OCI-LY1 (cell line): ENCODE data around the gene PODXL2.

Experiments
- H2AFZ ChIP-seq: fragments of 200-600 bp; sonication (generic), shearing (Covaris generic); 2 replicates; pipeline ENCODE4 v1.6.0; 2014; ENCODE audit warnings: antibody characterized with exemption, mild to moderate bottlenecking, low read length
- H3F3A ChIP-seq: fragments of 200-600 bp; sonication (generic), shearing (Covaris generic); 2 replicates; pipeline ENCODE4 v1.6.0; 2014; ENCODE audit warnings: mild to moderate bottlenecking, antibody characterized with exemption, low read length, moderate library complexity; ENCODE audit not compliant: insufficient read depth
- H3K27ac ChIP-seq: fragments of 200-600 bp; sonication (generic); 2 replicates; pipeline ENCODE4 v1.5.1; 2014; ENCODE audit warnings: low read length, mixed run types, mild to moderate bottlenecking, low read depth; ENCODE audit not compliant: poor library complexity, severe bottlenecking
- H3K27me3 ChIP-seq: fragments of 200-600 bp; sonication (generic); 2 replicates; pipeline ENCODE4 v1.6.0; 2014; ENCODE audit warnings: antibody characterized with exemption, mild to moderate bottlenecking, low read length, moderate library complexity; ENCODE audit not compliant: insufficient read depth
- H3K36me3 ChIP-seq: fragments of 200-600 bp; sonication (generic); 2 replicates; pipeline ENCODE4 v1.6.1; 2014; ENCODE audit warnings: mild to moderate bottlenecking, antibody characterized with exemption, low read length, moderate library complexity, mixed read lengths; ENCODE audit not compliant: insufficient read depth
- H3K4me1 ChIP-seq: fragments of 200-600 bp; sonication (generic); 2 replicates; pipeline ENCODE4 v1.5.1; 2014; ENCODE audit warnings: mild to moderate bottlenecking, low read length, moderate library complexity; ENCODE audit not compliant: insufficient read depth, severe bottlenecking
- H3K4me2 ChIP-seq: fragments of 200-600 bp; sonication (generic), shearing (Covaris generic); 2 replicates; pipeline ENCODE4 v1.6.1; 2014; ENCODE audit warnings: low read length
- H3K4me3 ChIP-seq: fragments of 200-600 bp; sonication (generic); 2 replicates; pipeline ENCODE4 v1.5.1; 2014; ENCODE audit warnings: low read length, low read depth, mild to moderate bottlenecking, mixed read lengths; ENCODE audit not compliant: poor library complexity, severe bottlenecking
- H3K79me2 ChIP-seq: fragments of 200-600 bp; shearing (Covaris generic); 2 replicates; pipeline ENCODE4 v1.6.1; 2016; ENCODE audit warnings: mixed run types, low read length, mixed read lengths; ENCODE audit not compliant: insufficient read depth
- H3K9ac ChIP-seq: fragments of 200-600 bp; sonication (generic), shearing (Covaris generic); 2 replicates; pipeline ENCODE4 v1.6.1; 2014; ENCODE audit warnings: mild to moderate bottlenecking, low read length, mixed read lengths
- H3K9me2 ChIP-seq: fragments of 200-600 bp; sonication (generic), shearing (Covaris generic); 2 replicates; pipeline ENCODE4 v1.6.1; 2014; ENCODE audit warnings: low read depth, mild to moderate bottlenecking, low read length, mixed read lengths
- H3K9me3 ChIP-seq: fragments of 200-600 bp; shearing (Covaris generic); 2 replicates; pipeline ENCODE4 v1.6.1; 2014; ENCODE audit warnings: low read length, mixed read lengths
- H4K20me1 ChIP-seq: fragments of 200-600 bp; sonication (generic), shearing (Covaris generic); 2 replicates; pipeline ENCODE4 v1.6.0; 2016; ENCODE audit warnings: mild to moderate bottlenecking, low read length; ENCODE audit not compliant: insufficient read depth
- CTCF ChIP-seq: fragments of 200-600 bp; sonication (generic), shearing (Covaris generic); IDR thresholded peaks from 2 replicates; pipeline ENCODE4 v1.5.1; 2017; ENCODE audit warnings: mild to moderate bottlenecking, antibody characterized with exemption, low read length, moderate library complexity, mixed read lengths
- EZH2 ChIP-seq: fragments of 200-600 bp; sonication (generic), shearing (Covaris generic); IDR thresholded peaks from 2 replicates; pipeline ENCODE4 v1.8.0; 2017; ENCODE audit warnings: borderline replicate concordance, mixed run types, mild to moderate bottlenecking, antibody characterized with exemption, low read length, moderate library complexity, mixed read lengths

Gene PODXL2

GRCh38 chr3:127597020-127597771, 31.8 kb upstream of the PODXL2 start:
- H3K9me3 ChIP-seq: no peaks in the 10 kb centered on the region
- H3F3A ChIP-seq: no peaks in the 10 kb centered on the region
- H3K4me2 ChIP-seq: peak overlapping the region; percentile 86
- H3K9me2 ChIP-seq: no peaks in the 10 kb centered on the region
- H2AFZ ChIP-seq: no peak overlapping the region
- TF ChIP-seq CTCF (no peak), EZH2 (no peak)
- peaks cover 41% of the 10 kb centered on the region for H3K79me2 ChIP-seq
- H3K4me3 ChIP-seq: peak overlapping the region; percentile 88
- peaks cover 80% of the 10 kb centered on the region for H3K4me1 ChIP-seq
- H3K27me3 ChIP-seq: no peaks in the 10 kb centered on the region
- peak overlapping the region; percentile 100 for H3K9ac ChIP-seq
- H4K20me1 ChIP-seq: no peaks in the 10 kb centered on the region
- H3K36me3 ChIP-seq: peaks cover 52% of the 10 kb centered on the region
- peak overlapping the region; percentile 76 for H3K27ac ChIP-seq

- Histone ChIP-seq H2AFZ (no peak overlapping the region), H3K79me2 (peaks cover 44% of the 10 kb centered on the region)
These were observed 30.0 kb upstream of the PODXL2 start for GRCh38 chr3:127598841-127599570.

More at GRCh38 chr3:127598841-127599570, 30.0 kb upstream of the PODXL2 start:
- H3K4me3 ChIP-seq: peak overlapping the region; percentile 88
- no peaks in the 10 kb centered on the region for H3K9me3 ChIP-seq
- peaks cover 62% of the 10 kb centered on the region for H3K36me3 ChIP-seq
- no peaks in the 10 kb centered on the region for H3F3A ChIP-seq
- peaks cover 66% of the 10 kb centered on the region for H3K4me1 ChIP-seq
- H3K9ac ChIP-seq: peak overlapping the region; percentile 100
- H3K4me2 ChIP-seq: peak overlapping the region; percentile 99
- TF ChIP-seq CTCF: no peak
- no peak for TF ChIP-seq EZH2
- peak overlapping the region; percentile 83 for H3K27ac ChIP-seq
- no peaks in the 10 kb centered on the region for H3K9me2 ChIP-seq
- H4K20me1 ChIP-seq: no peaks in the 10 kb centered on the region
- no peaks in the 10 kb centered on the region for H3K27me3 ChIP-seq
